ENCODE measurements around the gene RAI1.
"Not testable (repeated sequence)": the region's sequence is repeated elsewhere in the genome, so short reads cannot be mapped to it uniquely, and the experiment has no call there.

RAI1 gene, protein sequence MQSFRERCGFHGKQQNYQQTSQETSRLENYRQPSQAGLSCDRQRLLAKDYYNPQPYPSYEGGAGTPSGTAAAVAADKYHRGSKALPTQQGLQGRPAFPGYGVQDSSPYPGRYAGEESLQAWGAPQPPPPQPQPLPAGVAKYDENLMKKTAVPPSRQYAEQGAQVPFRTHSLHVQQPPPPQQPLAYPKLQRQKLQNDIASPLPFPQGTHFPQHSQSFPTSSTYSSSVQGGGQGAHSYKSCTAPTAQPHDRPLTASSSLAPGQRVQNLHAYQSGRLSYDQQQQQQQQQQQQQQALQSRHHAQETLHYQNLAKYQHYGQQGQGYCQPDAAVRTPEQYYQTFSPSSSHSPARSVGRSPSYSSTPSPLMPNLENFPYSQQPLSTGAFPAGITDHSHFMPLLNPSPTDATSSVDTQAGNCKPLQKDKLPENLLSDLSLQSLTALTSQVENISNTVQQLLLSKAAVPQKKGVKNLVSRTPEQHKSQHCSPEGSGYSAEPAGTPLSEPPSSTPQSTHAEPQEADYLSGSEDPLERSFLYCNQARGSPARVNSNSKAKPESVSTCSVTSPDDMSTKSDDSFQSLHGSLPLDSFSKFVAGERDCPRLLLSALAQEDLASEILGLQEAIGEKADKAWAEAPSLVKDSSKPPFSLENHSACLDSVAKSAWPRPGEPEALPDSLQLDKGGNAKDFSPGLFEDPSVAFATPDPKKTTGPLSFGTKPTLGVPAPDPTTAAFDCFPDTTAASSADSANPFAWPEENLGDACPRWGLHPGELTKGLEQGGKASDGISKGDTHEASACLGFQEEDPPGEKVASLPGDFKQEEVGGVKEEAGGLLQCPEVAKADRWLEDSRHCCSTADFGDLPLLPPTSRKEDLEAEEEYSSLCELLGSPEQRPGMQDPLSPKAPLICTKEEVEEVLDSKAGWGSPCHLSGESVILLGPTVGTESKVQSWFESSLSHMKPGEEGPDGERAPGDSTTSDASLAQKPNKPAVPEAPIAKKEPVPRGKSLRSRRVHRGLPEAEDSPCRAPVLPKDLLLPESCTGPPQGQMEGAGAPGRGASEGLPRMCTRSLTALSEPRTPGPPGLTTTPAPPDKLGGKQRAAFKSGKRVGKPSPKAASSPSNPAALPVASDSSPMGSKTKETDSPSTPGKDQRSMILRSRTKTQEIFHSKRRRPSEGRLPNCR (N-terminal part only)

DNA sequence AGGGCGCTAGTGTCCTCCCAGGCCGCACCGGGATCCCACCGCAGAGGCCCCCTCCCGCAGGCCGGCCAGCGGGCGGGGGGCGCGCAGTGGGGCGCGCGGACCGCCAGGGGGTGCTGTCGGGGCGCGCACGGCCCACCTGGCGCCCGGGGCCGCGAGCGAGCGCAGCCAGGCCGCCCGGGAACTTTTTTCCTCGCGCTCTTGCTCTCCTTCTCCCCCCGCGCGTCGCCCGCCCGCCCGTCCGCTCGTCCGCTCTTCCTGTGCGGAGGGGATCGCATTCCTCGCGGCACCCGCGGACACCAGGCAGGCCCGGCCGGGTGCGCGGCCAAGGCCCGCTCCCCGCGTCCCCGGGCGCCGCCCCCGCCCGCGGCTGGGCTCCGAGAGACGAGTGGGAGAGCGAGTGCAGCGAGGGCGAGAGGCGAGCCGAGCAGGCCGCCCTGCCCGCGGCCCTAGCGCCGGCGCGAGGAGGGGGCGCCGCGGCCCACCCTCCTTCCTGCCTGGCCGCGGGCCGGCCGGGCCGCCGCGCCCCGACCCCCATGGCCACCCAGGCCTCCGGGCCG is at the start of gene RAI1:
TSS of gene RAI1 (plus strand) at position 272 of the 557 bp plus-strand sequence. CDS start 111,491 bp downstream, outside the sequence.
- DNase-seq: peak; percentile 79 to 84

DNA sequence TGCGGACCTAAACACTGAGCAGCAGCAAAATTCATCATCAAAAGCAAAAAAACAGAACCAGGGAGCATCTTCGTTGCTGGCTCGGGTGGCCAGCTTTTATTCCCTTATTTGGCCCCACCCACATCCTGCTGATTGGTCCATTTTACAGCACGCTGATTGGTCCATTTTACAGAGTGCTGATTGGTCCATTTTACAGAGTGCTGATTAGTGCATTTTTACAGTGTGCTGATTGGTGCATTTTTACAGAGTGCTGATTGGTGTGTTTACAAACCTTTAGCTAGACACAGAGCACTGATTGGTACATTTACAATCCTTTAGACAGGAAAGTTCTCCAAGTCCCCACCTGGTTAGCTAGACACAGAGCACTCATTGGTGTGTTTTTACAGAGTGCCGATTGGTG is 48.6 kb upstream of the RAI1 start:
- DNase-seq: not testable (repeated sequence)

DNA sequence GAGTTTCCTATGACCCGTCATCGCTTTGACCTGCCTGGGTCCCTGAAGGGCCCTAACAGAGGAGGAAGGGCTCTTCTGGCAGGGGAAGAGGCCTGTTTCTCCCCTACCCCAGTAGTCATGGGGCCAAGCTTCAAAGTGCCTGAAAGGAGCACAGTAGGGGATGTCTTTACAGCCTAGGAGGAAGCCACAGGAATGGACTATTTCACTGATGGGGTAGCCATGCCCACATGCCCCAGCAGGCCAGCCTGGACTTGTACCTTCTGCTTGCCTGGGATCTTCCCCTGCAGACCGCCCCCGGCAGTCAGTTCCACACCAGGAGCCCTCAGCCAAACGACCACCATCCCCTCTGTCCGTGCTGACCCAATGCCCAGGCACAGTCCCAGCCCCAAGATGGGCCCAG is 47.9 kb upstream of the RAI1 start:
- DNase-seq: no peak

DNA sequence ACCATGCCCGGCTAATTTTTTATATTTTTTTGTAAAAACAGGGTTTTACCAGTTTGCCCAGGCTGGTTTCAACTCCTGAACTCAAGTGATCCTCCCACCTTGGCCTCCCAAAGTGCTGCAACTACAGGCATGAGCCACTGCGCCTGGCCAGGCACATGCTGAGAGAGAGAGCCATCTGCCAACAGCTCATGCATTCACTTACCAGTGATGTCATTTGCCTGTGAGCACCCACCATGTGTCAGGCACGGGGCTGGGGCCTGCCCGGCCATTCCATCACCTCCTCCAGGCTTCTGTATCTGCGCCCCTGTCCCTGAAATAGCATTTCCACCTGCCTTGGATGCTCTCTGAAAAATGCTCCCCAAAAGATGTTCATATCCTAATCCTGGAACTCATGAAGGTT is 46.1 kb upstream of the RAI1 start:
- DNase-seq: no peak

DNA sequence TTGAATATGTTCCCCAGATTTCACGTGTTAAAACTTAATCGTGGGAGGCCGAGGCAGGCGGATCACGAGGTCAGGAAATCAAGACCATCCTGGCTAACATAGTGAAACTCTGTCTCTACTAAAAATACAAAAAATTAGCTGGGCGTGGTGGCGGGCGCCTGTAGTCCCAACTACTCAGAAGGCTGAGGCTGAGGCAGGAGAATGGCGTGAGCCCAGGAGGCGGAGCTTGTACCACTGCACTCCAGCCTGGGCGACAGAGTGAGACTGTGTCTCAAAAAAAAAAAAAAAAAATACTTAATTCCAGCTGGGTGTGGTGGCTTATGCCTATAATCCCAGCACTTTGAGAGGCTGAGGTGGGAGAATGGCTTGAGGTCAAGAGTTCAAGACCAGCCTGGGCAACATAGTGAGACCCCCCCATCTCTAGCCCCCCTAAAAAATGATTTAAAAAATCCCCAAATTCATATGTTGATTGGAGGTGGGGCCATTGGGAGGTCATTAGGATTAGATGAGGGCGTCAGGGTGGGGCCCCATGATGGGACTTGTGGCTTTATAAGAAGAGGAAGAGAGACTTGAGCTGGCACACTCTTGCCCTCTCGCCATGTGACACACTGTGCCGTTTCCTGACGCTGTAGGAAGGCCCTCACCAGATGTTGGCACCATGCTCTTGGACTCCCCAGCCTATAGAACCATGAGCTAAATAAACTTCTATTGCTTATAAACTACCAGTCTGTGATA is 45.6 kb upstream of the RAI1 start:
- DNase-seq: not testable (repeated sequence)

DNA sequence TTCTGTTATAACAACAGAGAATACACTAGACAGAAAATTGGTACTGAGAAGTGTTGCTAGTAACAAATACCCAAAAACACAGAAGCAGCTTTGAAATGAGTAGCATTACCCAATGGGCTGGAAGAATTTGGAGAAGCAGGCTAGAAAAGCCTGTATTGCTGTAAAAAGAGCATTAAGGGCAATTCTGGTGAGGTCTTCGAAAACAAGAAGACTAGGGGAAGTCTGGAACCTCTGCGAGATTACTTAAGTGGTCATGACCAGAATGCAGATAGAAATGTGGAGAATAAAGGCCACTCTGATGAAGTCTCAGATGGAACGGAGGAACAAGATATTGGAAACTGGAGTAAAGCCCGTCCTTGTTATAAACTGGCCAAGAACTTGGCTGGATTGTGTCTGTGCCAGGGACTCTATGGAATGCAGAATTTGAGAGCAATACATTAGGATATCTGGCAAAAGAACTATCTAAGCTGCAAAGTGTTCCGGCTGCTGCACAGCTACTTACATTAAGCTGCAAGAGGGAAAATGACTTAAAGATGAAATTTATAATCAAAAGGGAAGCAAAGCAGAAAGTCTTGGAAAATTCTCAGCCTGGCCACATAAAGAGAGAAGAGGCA is 44.9 kb upstream of the RAI1 start:
- DNase-seq: no peak

DNA sequence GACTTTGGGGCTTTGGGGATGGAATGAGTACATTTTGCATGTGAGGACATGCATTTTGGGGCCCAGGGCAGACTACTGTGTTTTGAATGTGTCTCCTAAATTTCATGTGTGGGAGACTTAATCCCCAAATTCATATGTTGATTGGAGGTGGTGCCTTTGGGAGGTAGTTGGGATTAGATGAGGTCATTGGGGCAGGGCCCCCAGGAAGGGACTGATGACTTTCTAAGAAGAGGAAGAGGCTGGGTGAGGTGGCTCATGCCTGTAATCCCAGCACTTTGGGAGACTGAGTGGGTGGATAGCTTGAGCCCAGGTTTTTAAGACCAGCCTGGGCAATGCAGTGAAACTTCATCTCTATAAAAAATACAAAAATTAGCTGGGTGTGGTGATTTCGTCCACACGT is 42.8 kb upstream of the RAI1 start:
- DNase-seq: no peak

DNA sequence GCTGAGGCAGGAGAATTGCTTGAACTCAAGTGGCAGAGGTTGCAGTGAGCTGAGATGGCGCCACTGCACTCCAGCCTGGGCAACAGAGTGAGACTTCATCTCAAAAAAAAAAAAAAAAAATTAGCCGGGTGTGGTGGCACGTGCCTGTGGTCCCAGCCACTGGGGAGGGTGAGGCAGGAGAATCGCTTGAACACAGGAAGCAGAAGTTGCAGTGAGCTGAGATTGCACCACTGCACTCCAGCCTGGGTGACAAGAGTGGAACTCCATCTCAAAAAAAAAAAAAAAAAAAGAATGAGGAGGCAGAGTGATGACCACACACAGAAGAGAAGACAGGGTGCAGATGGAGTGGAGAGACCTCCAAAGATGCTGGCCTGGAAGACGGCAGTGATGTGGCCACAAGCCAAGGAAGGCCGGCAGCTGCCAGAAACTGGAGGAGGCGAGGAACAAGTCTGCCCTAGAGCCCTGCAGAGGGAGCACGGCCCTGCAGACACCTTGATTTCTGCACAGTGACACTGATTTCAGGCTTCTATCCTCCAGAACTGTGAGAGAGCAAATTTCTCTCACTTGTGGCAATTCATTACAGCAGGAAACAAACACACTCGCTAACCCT is 41.5 kb upstream of the RAI1 start:
- not testable (repeated sequence) for DNase-seq

DNA sequence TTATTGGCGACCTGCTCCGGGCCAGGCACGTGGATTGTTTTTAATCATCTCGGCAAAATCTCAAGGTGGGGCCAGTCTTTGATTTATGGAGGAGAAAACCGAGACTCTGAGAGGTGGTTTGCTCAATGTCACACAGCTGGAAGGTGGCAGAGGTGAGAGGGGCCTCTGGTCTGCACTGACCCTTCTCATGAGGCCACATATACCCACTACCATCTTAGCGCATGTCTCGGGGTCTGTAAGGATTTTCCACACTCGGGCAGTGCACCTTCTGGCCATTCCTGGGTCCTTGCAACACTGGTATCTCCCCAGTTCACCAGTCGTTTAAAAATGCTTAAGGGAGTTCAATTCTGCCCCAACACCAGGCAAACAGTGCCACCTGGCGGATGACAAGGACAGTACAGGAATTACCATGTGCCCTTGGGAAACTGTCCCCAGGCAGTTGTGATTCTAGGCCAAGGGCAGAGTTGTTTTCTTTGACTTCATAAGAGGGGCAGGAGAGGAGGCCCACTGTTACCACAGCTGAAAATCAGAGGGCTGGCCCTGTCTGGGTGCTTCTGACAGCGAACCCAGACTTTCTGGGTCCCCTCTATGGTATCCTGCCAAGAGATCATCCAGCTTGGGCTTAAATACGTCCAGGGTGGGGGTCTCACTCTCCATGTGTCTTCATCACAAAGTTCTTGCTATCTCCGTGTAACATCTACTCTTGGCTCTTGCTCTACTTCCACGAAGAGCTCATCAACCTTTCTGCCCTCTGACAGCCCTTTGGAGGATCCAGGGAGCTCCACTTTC is 39.4 kb upstream of the RAI1 start:
- DNase-seq: peak; percentile 87 to 88

DNA sequence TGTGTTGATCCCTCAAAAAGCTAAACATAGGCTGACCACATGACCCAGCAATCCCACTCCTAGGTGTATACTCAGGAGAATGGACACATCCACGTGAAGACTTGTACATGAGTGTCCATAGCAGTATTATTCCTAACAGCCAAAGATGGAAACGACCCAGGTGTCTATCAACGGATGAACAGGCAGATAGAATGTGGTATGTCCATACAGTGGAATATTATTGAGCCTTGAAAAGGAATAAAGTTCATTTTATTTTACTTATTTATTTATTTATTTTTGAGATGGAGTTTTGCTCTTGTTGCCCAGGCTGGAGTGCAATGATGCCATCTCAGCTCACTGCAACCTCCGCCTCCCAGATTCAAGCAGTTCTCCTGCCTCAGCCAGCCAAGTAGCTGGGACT is 36.1 kb upstream of the RAI1 start:
- DNase-seq: not testable (repeated sequence)

DNA sequence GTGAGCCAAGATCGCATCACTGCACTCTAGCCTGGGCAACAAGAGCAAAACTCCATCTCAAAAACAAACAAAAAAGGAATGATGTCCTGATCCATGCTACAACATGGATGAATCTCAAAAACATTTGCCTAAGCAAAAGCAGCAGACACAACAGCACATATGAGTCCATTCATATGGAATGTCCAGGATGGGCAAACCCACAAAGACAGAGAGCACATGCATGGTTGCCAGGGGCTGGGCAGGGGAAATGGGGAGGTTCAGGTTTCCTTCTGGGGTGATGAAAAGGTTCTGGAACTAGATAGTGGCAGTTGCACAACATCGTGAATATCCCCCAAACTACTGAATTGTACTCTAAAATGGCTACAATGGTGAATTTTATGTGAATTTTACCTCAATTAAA is 35.3 kb upstream of the RAI1 start:
- DNase-seq: no peak

DNA sequence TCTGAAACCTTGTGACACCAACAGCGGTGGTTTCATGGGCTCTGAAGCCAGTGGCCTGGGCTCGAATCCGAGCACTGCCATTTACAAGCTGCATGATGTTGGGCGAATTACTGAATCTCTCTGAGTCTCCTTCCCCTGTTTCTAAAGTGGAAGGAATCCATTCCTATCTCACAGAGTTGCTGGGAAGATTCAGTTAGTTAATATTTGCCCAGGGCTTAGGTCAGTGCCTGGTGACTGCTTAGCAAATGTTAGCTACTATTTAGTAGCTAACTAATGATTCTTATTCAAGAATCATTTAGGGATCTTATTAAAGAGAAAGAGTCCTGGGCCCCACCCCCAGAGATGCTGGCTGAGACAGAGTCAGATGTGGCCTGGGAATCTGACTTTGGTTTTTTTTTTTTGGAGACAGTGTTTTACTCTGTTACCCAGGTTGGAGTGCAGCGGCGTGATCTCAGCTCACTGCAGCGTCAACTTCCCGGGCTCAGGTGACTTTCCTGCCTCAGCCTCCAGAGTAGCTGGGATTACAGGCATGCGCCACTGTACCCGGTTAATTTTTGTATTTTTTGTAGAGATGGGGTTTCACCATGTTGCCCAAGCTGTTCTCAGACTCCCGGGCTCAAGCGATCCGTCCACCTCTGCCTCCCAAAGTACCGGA is 33.6 kb upstream of the RAI1 start:
- DNase-seq: no peak

DNA sequence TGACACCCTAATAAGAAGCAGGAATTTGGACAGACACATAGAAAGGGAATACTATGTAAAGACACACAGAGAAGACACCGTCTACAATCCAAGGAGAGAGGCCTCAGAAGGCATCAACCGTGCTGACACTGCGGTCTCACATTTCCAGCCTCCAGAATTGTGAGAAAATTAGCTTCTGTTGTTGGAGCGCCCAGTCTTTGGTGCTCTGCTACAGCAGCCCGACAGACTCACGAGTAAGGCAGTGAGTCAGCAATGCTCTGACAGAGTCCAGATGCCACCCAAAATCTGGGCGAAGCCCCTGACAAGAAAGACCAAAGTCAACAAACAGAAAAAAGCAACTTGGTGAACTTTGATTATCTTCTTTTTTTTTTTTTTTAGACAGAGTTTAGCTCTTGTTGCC is 32.5 kb upstream of the RAI1 start:
- no peak for DNase-seq

DNA sequence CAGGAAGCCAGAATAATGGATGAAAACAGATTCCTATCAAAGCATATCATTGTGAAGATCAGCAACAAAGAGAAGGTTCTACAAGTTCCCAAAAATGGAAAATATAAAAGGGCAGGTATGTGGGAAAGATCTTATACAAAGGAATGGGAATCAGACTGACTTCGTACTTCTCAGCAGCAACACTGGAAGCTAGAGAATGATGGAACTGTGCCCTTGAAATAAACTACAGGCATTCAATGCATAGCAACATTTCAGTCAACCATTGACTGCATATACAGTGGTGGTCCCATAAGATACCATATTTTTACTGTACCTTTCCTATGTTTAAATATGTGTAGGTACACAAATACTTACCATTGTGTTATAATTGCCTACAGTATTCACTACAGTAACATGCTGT is 30.3 kb upstream of the RAI1 start:
- DNase-seq: no peak

DNA sequence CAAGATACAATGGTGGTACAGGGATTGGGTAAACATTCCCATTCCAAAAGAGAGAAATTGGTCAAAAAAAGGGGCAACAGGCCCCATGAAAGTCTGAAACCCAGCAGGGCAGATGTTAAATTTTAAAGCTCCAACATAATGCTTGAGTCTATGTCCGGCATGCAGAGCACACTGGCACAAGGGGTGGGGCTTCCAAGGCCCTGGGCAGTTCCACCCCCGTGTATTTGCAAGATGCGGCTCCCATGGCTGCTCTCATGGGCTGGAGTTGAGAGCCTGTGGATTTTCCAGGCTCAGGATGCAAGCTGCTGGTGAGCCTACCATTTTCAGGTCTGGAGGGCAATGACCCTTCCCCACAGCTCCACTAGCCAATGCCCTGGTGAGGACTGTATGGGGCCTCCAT is 27.9 kb upstream of the RAI1 start:
- DNase-seq: no peak

DNA sequence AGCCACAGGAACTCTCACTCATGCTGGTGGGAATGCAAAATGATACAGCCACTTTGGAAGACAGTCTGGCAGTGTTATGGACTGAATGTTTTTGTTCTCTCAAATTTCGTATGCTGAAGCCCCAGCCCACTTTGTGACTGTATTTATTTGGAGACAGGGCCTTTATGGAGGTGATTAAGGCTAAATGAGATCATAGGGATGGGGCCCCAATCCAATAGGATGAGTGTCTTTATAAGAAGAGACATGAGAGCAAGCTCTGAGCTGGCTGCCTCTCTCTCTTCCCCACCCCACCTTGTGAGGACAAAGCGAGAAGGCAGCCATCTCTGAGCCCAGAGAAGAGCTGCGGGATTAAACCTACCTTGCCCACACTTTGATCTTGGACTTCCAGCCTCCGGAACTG is 21.9 kb upstream of the RAI1 start:
- DNase-seq: no peak

DNA sequence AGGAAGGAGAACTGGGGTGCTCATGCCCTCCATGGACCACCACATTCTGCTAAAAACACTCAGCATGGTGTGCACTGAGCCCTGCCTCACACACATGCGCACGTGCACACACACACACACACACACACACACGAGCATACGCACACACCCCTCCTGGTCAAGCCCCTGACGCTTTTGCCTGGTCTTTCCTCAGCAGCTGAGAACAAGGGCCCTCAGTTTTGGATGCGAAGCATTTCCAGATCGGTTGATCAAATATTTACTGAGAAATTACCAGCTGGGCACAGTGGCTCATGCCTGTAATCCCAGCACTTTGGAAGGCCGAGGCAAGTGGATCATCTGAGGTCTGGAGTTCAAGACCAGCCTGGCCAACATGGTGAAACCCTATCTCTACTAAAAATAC is 20.1 kb upstream of the RAI1 start:
- DNase-seq: no peak

DNA sequence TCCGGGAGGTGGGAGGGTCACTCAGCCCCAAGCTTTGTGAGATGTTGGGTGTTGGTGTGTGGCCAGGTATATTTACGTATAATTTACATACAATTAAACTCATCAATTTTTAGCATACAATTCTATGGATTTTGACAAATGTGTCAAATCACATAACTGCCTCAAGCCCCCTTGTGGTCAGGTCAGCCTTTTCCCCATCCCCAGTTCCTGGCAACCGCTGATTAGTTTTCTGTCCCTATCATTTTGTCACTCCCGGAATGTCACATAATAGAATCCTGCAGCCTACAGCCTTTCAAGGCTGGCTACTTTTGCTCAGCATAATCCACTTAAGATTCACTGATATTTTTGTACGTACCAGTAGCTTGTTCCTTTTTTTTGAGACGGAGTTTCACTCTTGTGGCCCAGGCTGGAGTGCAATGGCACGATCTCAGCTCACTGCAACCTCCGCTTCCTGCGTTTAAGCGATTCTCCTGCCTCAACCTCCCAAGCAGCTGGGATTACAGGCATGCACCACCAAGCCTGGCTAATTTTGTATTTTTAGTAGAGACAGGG is 19.3 kb upstream of the RAI1 start:
- DNase-seq: no peak

DNA sequence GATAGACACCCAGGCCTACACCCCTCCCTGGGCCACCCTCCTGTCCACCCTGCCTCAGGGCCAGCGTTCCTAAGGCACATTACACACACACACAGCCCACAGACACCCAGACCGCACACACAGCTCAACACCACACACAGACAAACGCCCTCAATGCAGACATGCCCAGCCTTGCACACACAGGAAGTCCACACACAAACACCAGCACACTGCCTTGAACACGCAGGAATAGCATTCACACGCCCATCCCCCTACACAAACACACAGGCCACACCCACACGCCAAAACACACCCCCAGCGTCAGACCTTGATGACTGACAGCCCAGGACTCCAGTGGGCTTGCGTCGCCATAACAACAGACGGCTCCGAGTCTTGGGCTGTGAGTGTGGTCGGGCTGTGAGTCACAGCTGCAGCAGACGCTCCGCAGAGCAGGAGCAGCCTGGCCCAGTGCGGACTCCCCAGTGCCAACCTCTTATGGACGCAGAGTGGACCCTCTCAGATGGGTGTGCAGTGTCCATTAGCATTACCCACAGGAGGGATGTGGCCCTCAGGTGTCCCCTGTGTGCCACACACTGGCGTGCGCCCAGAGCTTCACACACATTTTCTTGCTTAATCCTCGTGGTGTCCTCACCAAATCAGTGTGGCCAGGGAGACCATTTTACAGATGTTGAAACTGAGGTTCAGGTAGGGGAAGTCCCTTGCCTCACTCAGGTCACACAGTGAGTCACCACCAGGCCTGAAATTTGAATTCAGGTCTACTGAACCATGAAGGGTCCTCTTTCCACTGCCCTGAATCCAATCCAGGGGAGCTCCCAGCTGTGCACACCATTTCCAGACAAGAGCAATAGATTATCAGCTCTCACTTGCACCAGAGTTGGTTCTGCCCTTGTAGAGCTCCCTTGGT is 17.8 kb upstream of the RAI1 start:
- peak; percentile 83 for DNase-seq
